ENCODE measurements around the gene PLA2G7. TPM values are rescaled to one million over a fixed set of nuclear protein-coding genes. Genes with fewer than 3 reads are reported as not detected.

Gene PLA2G7
- total and polyA plus RNA-seq, 10 of the 15 experiments (the other 5 are each of a cell fraction or from before 2014, with no cell fraction given), result not detected

- TF ChIP-seq ZNF687 (IDR thresholded peaks at IDR 0.05), result no peak
- TF ChIP-seq MYC (IDR thresholded peaks at IDR 0.05; ENCODE audit: insufficient read depth, insufficient read length, insufficient replicate concordance, low read length, severe bottlenecking), result no peak
These were observed 49.4 kb upstream of the PLA2G7 start (continued) for GRCh38 chr6:46784535-46784934.

- TF ChIP-seq TCF7 (IDR thresholded peaks at IDR 0.05; ENCODE audit: borderline replicate concordance), result no peak
- TF ChIP-seq PRDM15 (CRISPR knock-in tag; IDR thresholded peaks at IDR 0.05), result no peak
- TF ChIP-seq RAD21 (IDR thresholded peaks at IDR 0.05; ENCODE audit: insufficient read depth, low read depth, low read length), result peak; percentile 65
- TF ChIP-seq CTCF (IDR thresholded peaks at IDR 0.05 in 2 of 3, conservative IDR thresholded peaks at IDR 0.05 in 1 of 3; ENCODE audit: control insufficient read depth in 2 of 3, extremely low read depth in 1 of 3, insufficient read depth in 1 of 3, low read depth in 3 of 3, low read length in 3 of 3), result peak; percentile 53 to 60 (median 56)
- TF ChIP-seq SMC3 (IDR thresholded peaks at IDR 0.05; ENCODE audit: borderline replicate concordance, low read length), result peak; percentile 62; the same call in 1 of the 2 replicates
- H4K20me1 ChIP-seq (ENCODE audit: control insufficient read depth, insufficient read depth), result no peaks in the 10 kb centered on the region
- in situ Hi-C loops (cut with MboI), result no loop called here
- RAD21 ChIA-PET (ENCODE audit: unreplicated experiment), result interaction anchor here (1.3 kb wide), 1 partner anchor 560 kb away, joined by 3 read pairs; no protein-coding TSS in a partner anchor
- ATAC-seq, result peak; percentile 68; the same call in 2 of the 3 replicates
- H3K4me3 ChIP-seq, result no peak overlapping the region
- no peak overlapping the region for H3K4me2 ChIP-seq (ENCODE audit: control insufficient read depth, insufficient read depth)
- no peaks in the 10 kb centered on the region for H3K9me3 ChIP-seq (replicated peaks; ENCODE audit: control insufficient read depth, insufficient read depth, low read length)
- no peak overlapping the region for H3K9ac ChIP-seq (ENCODE audit: control insufficient read depth, insufficient read depth, low read length)
- 31% methylated on average over 6 of the region's 6 CpGs for WGBS (ENCODE audit: insufficient coverage, insufficient replicate concordance, low lambda C conversion rate, missing lambda C conversion rate)
- POLR2A ChIA-PET, result no interaction called here
- no TSS peak for BruUV-seq (replicated peaks)
- no peaks in the 10 kb centered on the region for H3K27me3 ChIP-seq (replicated peaks in 1 of 2; ENCODE audit: control insufficient read depth in 2 of 2, insufficient read depth in 2 of 2, low read length in 1 of 2)
- H3K79me2 ChIP-seq (ENCODE audit: control insufficient read depth, insufficient read depth, low read length), result no peaks in the 10 kb centered on the region
- H3K36me3 ChIP-seq (ENCODE audit: control insufficient read depth in 2 of 2, insufficient read depth in 2 of 2, low read length in 1 of 2), result no peaks in the 10 kb centered on the region
- no peak overlapping the region for H3K27ac ChIP-seq (ENCODE audit: control insufficient read depth, insufficient read depth)
- H2AFZ ChIP-seq (ENCODE audit: control insufficient read depth, low read depth, low read length), result no peak overlapping the region
- CTCF ChIA-PET, result interaction anchor here (1.0 kb wide), 1 partner anchor 16 kb away, joined by 3 read pairs; no protein-coding TSS in a partner anchor
- intact Hi-C loops (cut with micrococcal nuclease; ENCODE audit: unreplicated experiment), result loop anchor here (2.0 to 5.0 kb wide), 3 partner anchors 77 to 691 kb away; no protein-coding TSS in a partner anchor
- SMC1A ChIA-PET (ENCODE audit: uncharacterized antibody, unreplicated experiment), result no interaction called here
- H3K4me1 ChIP-seq (ENCODE audit: control insufficient read depth, insufficient read depth, low read length), result no peaks in the 10 kb centered on the region
- DNase-seq (ENCODE audit: low read depth, low spot score), result no peak
- no peak for FAIRE-seq
These were observed 46.6 kb upstream of the PLA2G7 start for GRCh38 chr6:46781478-46782378.

All from GM12878 (cell line).